B cell (primary cell): ENCODE measurements around the gene UNC5C.

Source experiments
- CTCF ChIP-seq: fragments of 200-600 bp; IDR thresholded peaks from one replicate; pipeline ENCODE4 v1.8.0; 2022; ENCODE audit warnings: antibody characterized with exemption, mild to moderate bottlenecking
- EZH2 ChIP-seq: IDR thresholded peaks from 2 replicates; pipeline ENCODE4 v1.6.1; 2012; ENCODE audit warnings: borderline replicate concordance, low read depth, mild to moderate bottlenecking, moderate library complexity, low read length; ENCODE audit not compliant: insufficient read depth, poor library complexity, severe bottlenecking

- no peak for TF ChIP-seq CTCF
- no peak for TF ChIP-seq EZH2
These were observed 187.1 kb downstream of the UNC5C start for GRCh38 chr4:95361696-95361965.
